Neural cell (in vitro differentiated cells): ENCODE measurements around the gene ABCC8. TPM values are rescaled to one million over a fixed set of nuclear protein-coding genes. Genes with fewer than 3 reads are reported as not detected.

Experiments
- H2AFZ ChIP-seq: fragments of 200-600, 300-800 bp; sonication (generic), shearing (Covaris generic); 2 replicates; pipeline ENCODE4 v1.6.0; 2014; ENCODE audit warnings: low read depth, mild to moderate bottlenecking, antibody characterized with exemption, low read length, moderate library complexity
- H3F3A ChIP-seq: fragments of 200-600 bp; shearing (Covaris generic); 2 replicates; pipeline ENCODE4 v1.6.1; 2016; ENCODE audit warnings: mild to moderate bottlenecking, moderate library complexity, mixed read lengths, antibody characterized with exemption, low read length; ENCODE audit not compliant: insufficient read depth, poor library complexity, severe bottlenecking
- H3K27ac ChIP-seq: fragments of 200-600, 300-800 bp; sonication (generic), shearing (Covaris generic); 2 replicates; pipeline ENCODE4 v1.5.1; 2014; ENCODE audit warnings: mild to moderate bottlenecking, low read length, moderate library complexity
- H3K27me3 ChIP-seq: fragments of 300-800, 200-600 bp; sonication (generic), shearing (Covaris generic); 2 replicates; pipeline ENCODE4 v1.6.0; 2014; ENCODE audit warnings: mild to moderate bottlenecking, low read depth, low read length, moderate library complexity; ENCODE audit not compliant: insufficient read depth
- H3K36me3 ChIP-seq: fragments of 300-800, 200-600 bp; sonication (generic), shearing (Covaris generic); 2 replicates; pipeline ENCODE4 v1.5.1; 2014; ENCODE audit warnings: mild to moderate bottlenecking, antibody characterized with exemption, low read length, moderate library complexity; ENCODE audit not compliant: insufficient read depth
- H3K4me2 ChIP-seq: fragments of 300-800, 200-600 bp; sonication (generic), shearing (Covaris generic); 2 replicates; pipeline ENCODE4 v1.6.0; 2014; ENCODE audit warnings: mild to moderate bottlenecking, low read length
- H3K4me3 ChIP-seq: fragments of 300-800, 200-600 bp; sonication (generic), shearing (Covaris generic); 2 replicates; pipeline ENCODE4 v1.5.1; 2014; ENCODE audit warnings: mild to moderate bottlenecking, low read length, moderate library complexity
- H3K79me2 ChIP-seq: fragments of 200-600 bp; shearing (Covaris generic); replicated peaks from 2 replicates; pipeline ENCODE4 v1.6.0; 2014; ENCODE audit warnings: mild to moderate bottlenecking, low read length, moderate library complexity; ENCODE audit not compliant: insufficient read depth
- H3K9ac ChIP-seq: fragments of 300-800, 200-600 bp; sonication (generic), shearing (Covaris generic); 2 replicates; pipeline ENCODE4 v1.6.1; 2016; ENCODE audit warnings: mild to moderate bottlenecking, low read length, mixed read lengths
- H3K9me2 ChIP-seq: fragments of 200-600 bp; shearing (Covaris generic); 2 replicates; pipeline ENCODE4 v1.6.1; 2016; ENCODE audit warnings: mild to moderate bottlenecking, low read length, mixed read lengths; ENCODE audit not compliant: insufficient read depth
- H3K9me3 ChIP-seq: fragments of 200-600, 300-800 bp; sonication (generic), shearing (Covaris generic); 2 replicates; pipeline ENCODE4 v1.6.1; 2016; ENCODE audit warnings: mild to moderate bottlenecking, mixed run types, low read length, moderate library complexity, mixed read lengths
- H4K20me1 ChIP-seq: fragments of 200-600 bp; shearing (Covaris generic); 2 replicates; pipeline ENCODE4 v1.6.1; 2016; ENCODE audit warnings: mild to moderate bottlenecking, mixed run types; ENCODE audit not compliant: insufficient read depth
- EP300 ChIP-seq: fragments of 450-650 bp; conservative IDR thresholded peaks from 2 replicates; pipeline ENCODE4 v1.6.1; 2014; ENCODE audit warnings: antibody characterized with exemption, mild to moderate bottlenecking, moderate library complexity; ENCODE audit not compliant: poor library complexity, severe bottlenecking
- EZH2 ChIP-seq: fragments of 200-600, 300-800 bp; shearing (Covaris generic), sonication (generic); IDR thresholded peaks from 2 replicates; pipeline ENCODE4 v1.6.1; 2014; ENCODE audit warnings: antibody characterized with exemption, low read length, borderline replicate concordance, mild to moderate bottlenecking; ENCODE audit not compliant: insufficient read depth, poor library complexity, severe bottlenecking
- MXI1 ChIP-seq: fragments of 450-650 bp; conservative IDR thresholded peaks from 2 replicates; pipeline ENCODE4 v1.6.1; 2014; ENCODE audit warnings: antibody characterized with exemption, mild to moderate bottlenecking; ENCODE audit not compliant: poor library complexity, severe bottlenecking
- POLR2AphosphoS5 ChIP-seq: IDR thresholded peaks from 2 replicates; pipeline ENCODE4 v1.6.1; 2012
- RAD21 ChIP-seq: fragments of 450-650 bp; conservative IDR thresholded peaks from 2 replicates; pipeline ENCODE4 v1.6.1; 2014; ENCODE audit warnings: antibody characterized with exemption, mild to moderate bottlenecking, moderate library complexity
- SMC3 ChIP-seq: fragments of 450-650 bp; conservative IDR thresholded peaks from 2 replicates; pipeline ENCODE4 v1.6.1; 2014; ENCODE audit warnings: antibody characterized with exemption, mild to moderate bottlenecking, moderate library complexity; ENCODE audit not compliant: poor library complexity
- TAF1 ChIP-seq: IDR thresholded peaks from 2 replicates; pipeline ENCODE4 v1.6.1; 2012; ENCODE audit warnings: low read depth
- polyA plus RNA-seq: library from polyadenylated mRNA; depleted of rRNA; stranded (reverse); fragments of >200 nt; gene quantifications from 2 replicates; pipeline ENCODE4 v1.2.3, GENCODE V29; 2014
- TF ChIP-seq, protein P1 (sequence below): IDR thresholded peaks from 2 replicates; pipeline ENCODE4 v1.6.1; 2012; ENCODE audit warnings: borderline replicate concordance
- TF ChIP-seq, protein P2 (sequence below): fragments of 450-650 bp; IDR thresholded peaks from 2 replicates; pipeline ENCODE4 v1.5.1; 2014; ENCODE audit warnings: antibody characterized with exemption, mild to moderate bottlenecking, moderate library complexity; ENCODE audit not compliant: poor library complexity, severe bottlenecking

Gene ABCC8
- polyA plus RNA-seq, 1 donor from 2014 or later, result 13.2 TPM

DNA sequence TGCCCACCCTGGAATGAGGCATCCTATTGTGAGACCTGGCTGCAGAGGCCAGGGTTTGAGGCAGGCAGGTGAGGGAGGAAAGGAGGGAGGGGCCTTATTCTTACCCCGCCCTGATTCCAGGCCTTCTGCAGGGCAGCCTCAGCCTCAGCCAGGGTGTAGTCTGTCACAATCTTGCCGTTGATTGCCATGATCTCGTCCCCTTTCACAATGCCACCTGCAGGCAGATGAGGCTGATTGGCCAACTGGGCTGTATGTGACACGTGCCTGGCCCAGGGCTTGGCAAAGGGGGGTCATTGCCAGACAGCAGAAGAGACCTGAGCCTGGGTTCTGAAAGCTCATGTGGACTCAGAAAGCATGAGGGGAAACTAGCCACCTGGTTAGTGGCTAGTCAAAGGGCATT, 21.4 kb upstream of the ABCC8 start:
- no peaks in the 10 kb centered on the region for H3K27me3 ChIP-seq
- no peak overlapping the region for H3K4me3 ChIP-seq
- no peak overlapping the region for H3K4me2 ChIP-seq
- H3K9me3 ChIP-seq, result no peaks in the 10 kb centered on the region
- no peaks in the 10 kb centered on the region for H3K79me2 ChIP-seq
- H4K20me1 ChIP-seq, result no peaks in the 10 kb centered on the region
- H3K36me3 ChIP-seq, result no peaks in the 10 kb centered on the region
- H3K9me2 ChIP-seq, result no peaks in the 10 kb centered on the region
- TF ChIP-seq, protein P1, sequence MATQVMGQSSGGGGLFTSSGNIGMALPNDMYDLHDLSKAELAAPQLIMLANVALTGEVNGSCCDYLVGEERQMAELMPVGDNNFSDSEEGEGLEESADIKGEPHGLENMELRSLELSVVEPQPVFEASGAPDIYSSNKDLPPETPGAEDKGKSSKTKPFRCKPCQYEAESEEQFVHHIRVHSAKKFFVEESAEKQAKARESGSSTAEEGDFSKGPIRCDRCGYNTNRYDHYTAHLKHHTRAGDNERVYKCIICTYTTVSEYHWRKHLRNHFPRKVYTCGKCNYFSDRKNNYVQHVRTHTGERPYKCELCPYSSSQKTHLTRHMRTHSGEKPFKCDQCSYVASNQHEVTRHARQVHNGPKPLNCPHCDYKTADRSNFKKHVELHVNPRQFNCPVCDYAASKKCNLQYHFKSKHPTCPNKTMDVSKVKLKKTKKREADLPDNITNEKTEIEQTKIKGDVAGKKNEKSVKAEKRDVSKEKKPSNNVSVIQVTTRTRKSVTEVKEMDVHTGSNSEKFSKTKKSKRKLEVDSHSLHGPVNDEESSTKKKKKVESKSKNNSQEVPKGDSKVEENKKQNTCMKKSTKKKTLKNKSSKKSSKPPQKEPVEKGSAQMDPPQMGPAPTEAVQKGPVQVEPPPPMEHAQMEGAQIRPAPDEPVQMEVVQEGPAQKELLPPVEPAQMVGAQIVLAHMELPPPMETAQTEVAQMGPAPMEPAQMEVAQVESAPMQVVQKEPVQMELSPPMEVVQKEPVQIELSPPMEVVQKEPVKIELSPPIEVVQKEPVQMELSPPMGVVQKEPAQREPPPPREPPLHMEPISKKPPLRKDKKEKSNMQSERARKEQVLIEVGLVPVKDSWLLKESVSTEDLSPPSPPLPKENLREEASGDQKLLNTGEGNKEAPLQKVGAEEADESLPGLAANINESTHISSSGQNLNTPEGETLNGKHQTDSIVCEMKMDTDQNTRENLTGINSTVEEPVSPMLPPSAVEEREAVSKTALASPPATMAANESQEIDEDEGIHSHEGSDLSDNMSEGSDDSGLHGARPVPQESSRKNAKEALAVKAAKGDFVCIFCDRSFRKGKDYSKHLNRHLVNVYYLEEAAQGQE, result no peak
- TF ChIP-seq TAF1, result no peak
- TF ChIP-seq MXI1, result no peak
- no peak overlapping the region for H3K9ac ChIP-seq
- no peaks in the 10 kb centered on the region for H3F3A ChIP-seq
- H2AFZ ChIP-seq, result no peak overlapping the region
- H3K27ac ChIP-seq, result no peak overlapping the region

DNA sequence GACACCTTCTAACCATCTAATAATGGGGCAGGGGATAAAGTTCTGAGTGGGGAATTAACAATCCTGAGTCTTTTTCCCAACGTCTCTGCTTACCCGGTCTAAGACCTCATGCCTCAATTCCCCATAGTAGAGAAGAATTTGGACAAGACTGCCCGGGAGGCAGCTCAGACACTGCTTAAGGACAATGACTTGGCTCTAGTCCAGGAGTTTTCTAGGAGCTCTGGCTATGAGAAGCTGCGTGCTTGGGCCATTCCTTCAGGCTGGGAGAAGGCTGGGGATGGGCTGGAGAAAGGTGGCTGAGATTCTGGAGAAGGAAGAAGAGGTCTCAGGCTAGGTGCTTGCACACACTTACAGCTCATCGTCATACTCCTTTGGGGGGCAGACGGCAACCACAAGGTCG, 19.8 kb upstream of the ABCC8 start:
- Histone ChIP-seq H3K4me3 (no peak overlapping the region), H3F3A (no peaks in the 10 kb centered on the region), H3K4me2 (no peak overlapping the region), H3K9me3 (no peaks in the 10 kb centered on the region), H3K79me2 (no peaks in the 10 kb centered on the region), H3K9ac (no peak overlapping the region), H3K27me3 (no peaks in the 10 kb centered on the region), H3K9me2 (no peaks in the 10 kb centered on the region), H3K36me3 (no peaks in the 10 kb centered on the region), H3K27ac (no peak overlapping the region), H2AFZ (no peak overlapping the region), H4K20me1 (no peaks in the 10 kb centered on the region)
- TF ChIP-seq RAD21 (no peak), MXI1 (no peak), EP300 (no peak), SMC3 (no peak), TAF1 (no peak), EZH2 (no peak), POLR2AphosphoS5 (no peak)
- TF ChIP-seq, protein P1, result no peak
- TF ChIP-seq, protein P2, sequence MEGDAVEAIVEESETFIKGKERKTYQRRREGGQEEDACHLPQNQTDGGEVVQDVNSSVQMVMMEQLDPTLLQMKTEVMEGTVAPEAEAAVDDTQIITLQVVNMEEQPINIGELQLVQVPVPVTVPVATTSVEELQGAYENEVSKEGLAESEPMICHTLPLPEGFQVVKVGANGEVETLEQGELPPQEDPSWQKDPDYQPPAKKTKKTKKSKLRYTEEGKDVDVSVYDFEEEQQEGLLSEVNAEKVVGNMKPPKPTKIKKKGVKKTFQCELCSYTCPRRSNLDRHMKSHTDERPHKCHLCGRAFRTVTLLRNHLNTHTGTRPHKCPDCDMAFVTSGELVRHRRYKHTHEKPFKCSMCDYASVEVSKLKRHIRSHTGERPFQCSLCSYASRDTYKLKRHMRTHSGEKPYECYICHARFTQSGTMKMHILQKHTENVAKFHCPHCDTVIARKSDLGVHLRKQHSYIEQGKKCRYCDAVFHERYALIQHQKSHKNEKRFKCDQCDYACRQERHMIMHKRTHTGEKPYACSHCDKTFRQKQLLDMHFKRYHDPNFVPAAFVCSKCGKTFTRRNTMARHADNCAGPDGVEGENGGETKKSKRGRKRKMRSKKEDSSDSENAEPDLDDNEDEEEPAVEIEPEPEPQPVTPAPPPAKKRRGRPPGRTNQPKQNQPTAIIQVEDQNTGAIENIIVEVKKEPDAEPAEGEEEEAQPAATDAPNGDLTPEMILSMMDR, result no peak
